GM12878 (cell line): Measurements from ENCODE around the gene GOLGA8B. TPM values are rescaled to one million over a fixed set of nuclear protein-coding genes. Genes with fewer than 3 reads are reported as not detected.
A peak's percentile ranks its signal among the peaks of the same experiment; 100 is the strongest.
"Not testable (repeated sequence)": the region's sequence is repeated elsewhere in the genome, so short reads cannot be mapped to it uniquely, and the experiment has no call there.

Experiments used
- ATAC-seq: fragments of 200-7000 bp; cut with Tn5 transposase; 3 replicates; pipeline ENCODE4 v1.9.1; 2020; ENCODE audit warnings: mild to moderate bottlenecking, moderate library complexity
- BruUV-seq: library from RNA; stranded (reverse); fragments of 400-500 nt; replicated peaks from 2 replicates; lab custom pipeline; 2021; lab: Mats Ljungman, UMichigan
- CTCF ChIA-PET: fragments of 300-600 bp; sonication (Branson Sonifier 250); formaldehyde crosslinking; extraction: SDS; loops from one replicate; lab custom pipeline; 2021; ENCODE audit warnings: inconsistent platforms; lab: Yijun Ruan, JAX
- POLR2A ChIA-PET: fragments of 350-600 bp; formaldehyde crosslinking; extraction: SDS; loops from one replicate; lab custom pipeline; 2021; ENCODE audit warnings: inconsistent platforms; lab: Charles Lee
- RAD21 ChIA-PET: fragments of 300-600 bp; sonication (Branson Sonifier 250); formaldehyde crosslinking; loops from one replicate; lab custom pipeline; 2023; ENCODE audit warnings: antibody characterized with exemption; ENCODE audit not compliant: unreplicated experiment; lab: Charles Lee
- SMC1A ChIA-PET: fragments of 300-600 bp; sonication (Branson Sonifier 250); formaldehyde crosslinking; loops from one replicate; lab custom pipeline; 2023; ENCODE audit not compliant: unreplicated experiment, uncharacterized antibody; lab: Charles Lee
- DNase-seq: peaks from one replicate; pipeline ENCODE4 v3.0.0-alpha.2; 2011; ENCODE audit warnings: low read depth, low spot score
- FAIRE-seq: peaks from 3 replicates; lab custom pipeline; 2011; peaks lifted over from hg19 to GRCh38; lab: Jason Lieb, UNC
- H2AFZ ChIP-seq: 2 replicates; pipeline ENCODE4 v1.6.0; 2011; ENCODE audit warnings: low read depth, low read length, control low read depth; ENCODE audit not compliant: control insufficient read depth
- H3K27ac ChIP-seq: 2 replicates; pipeline ENCODE4 v1.5.1; 2011; ENCODE audit warnings: control low read depth; ENCODE audit not compliant: control insufficient read depth, insufficient read depth
- H3K27me3 ChIP-seq, 2 experiments: replicated peaks in 1 of 2; 2 replicates each; pipeline versions ENCODE4 v1.6.0 to v1.6.1; 2011; ENCODE audit warnings: low read length in 1 of 2; ENCODE audit not compliant: control insufficient read depth in 2 of 2, insufficient read depth in 2 of 2
- H3K36me3 ChIP-seq, 2 experiments: 2 replicates each; pipeline ENCODE4 v1.5.1; 2011; ENCODE audit warnings: low read length in 1 of 2; ENCODE audit not compliant: control insufficient read depth in 2 of 2, insufficient read depth in 2 of 2
- H3K4me1 ChIP-seq: 2 replicates; pipeline ENCODE4 v1.6.1; 2011; ENCODE audit warnings: mild to moderate bottlenecking, low read length, moderate library complexity, mixed read lengths; ENCODE audit not compliant: control insufficient read depth, insufficient read depth
- H3K4me2 ChIP-seq: 2 replicates; pipeline ENCODE4 v1.6.0; 2011; ENCODE audit warnings: control low read depth; ENCODE audit not compliant: control insufficient read depth, insufficient read depth
- H3K4me3 ChIP-seq: fragments of 200-600 bp; sonication (generic); 2 replicates; pipeline ENCODE4 v1.5.1; 2016
- H3K79me2 ChIP-seq: 2 replicates; pipeline ENCODE4 v1.6.0; 2011; ENCODE audit warnings: low read length; ENCODE audit not compliant: control insufficient read depth, insufficient read depth
- H3K9ac ChIP-seq: 2 replicates; pipeline ENCODE4 v1.8.0; 2011; ENCODE audit warnings: low read length, control low read depth, mixed read lengths; ENCODE audit not compliant: control insufficient read depth, insufficient read depth
- H3K9me3 ChIP-seq: replicated peaks from 3 replicates; pipeline ENCODE4 v1.5.1; 2011; ENCODE audit warnings: mild to moderate bottlenecking, low read length; ENCODE audit not compliant: control insufficient read depth, insufficient read depth
- H4K20me1 ChIP-seq: 2 replicates; pipeline ENCODE4 v1.6.0; 2011; ENCODE audit not compliant: control insufficient read depth, insufficient read depth
- SIN3A ChIP-seq: IDR thresholded peaks from 2 replicates; pipeline ENCODE4 v1.6.1; 2012; ENCODE audit warnings: low read depth, low read length, improper control_type of control experiment
- STAT1 ChIP-seq: fragments of 450-650 bp; conservative IDR thresholded peaks from 2 replicates; pipeline ENCODE4 v1.6.1; 2014; ENCODE audit warnings: antibody characterized with exemption, mild to moderate bottlenecking
- TCF3 ChIP-seq: IDR thresholded peaks from 2 replicates; pipeline ENCODE4 v1.6.1; 2012; ENCODE audit warnings: low read depth, mild to moderate bottlenecking, low read length, borderline replicate concordance; ENCODE audit not compliant: insufficient read depth
- WGBS: methylation state at CpG from one replicate; pipeline ENCODE4 v1.1.6; 2016; ENCODE audit warnings: low lambda C conversion rate; ENCODE audit not compliant: insufficient replicate concordance, insufficient coverage; ENCODE audit errors: missing lambda C conversion rate; 5-methylcytosine and 5-hydroxymethylcytosine counted together
- in situ Hi-C: fragments of 300-500 bp; cut with MboI; formaldehyde crosslinking; loops from 9 replicates; pipeline ENCODE4 v1.14.3; 2018; ENCODE audit warnings: mixed read lengths
- intact Hi-C: fragments of 100-400 bp; cut with micrococcal nuclease; formaldehyde crosslinking; loops from one replicate; pipeline ENCODE4 v1.14.2; 2022; ENCODE audit not compliant: unreplicated experiment
- polyA plus RNA-seq, 11 experiments: library from polyadenylated mRNA; depleted of rRNA in 4 of 11; unstranded in 6 of 11; stranded (reverse) in 5 of 11; fragments of >200 nt; fragmentation: Nextera tagmentation in 4 of 11; fragmentation: Illumina TruSeq in 1 of 11; extraction: Ambion mirVana in 4 of 11; extraction: Trizol in 1 of 11; gene quantifications; 1 replicate in 1 of 11; 2 replicates in 10 of 11; pipeline versions ENCODE4 v1.2.1 to v1.2.3, GENCODE V29; 2011 to 2016; ENCODE audit warnings: inconsistent platforms in 2 of 11, missing spikeins in 2 of 11, low read depth in 1 of 11
- total RNA-seq, 4 experiments: library from RNA; depleted of rRNA in 3 of 4; stranded (reverse); fragments of >200 nt in 3 of 4; fragmentation: Illumina TruSeq in 1 of 4; extraction: Trizol in 1 of 4; gene quantifications; 2 replicates each; pipeline versions ENCODE4 v1.2.1 to v1.2.3, GENCODE V29; 2013 to 2021
- TF ChIP-seq, protein P1 (sequence below): fragments of 450-650 bp; conservative IDR thresholded peaks from 2 replicates; pipeline ENCODE4 v1.6.1; 2017; ENCODE audit warnings: mild to moderate bottlenecking, moderate library complexity

Gene GOLGA8B
- total and polyA plus RNA-seq, 10 of the 15 experiments (the other 5 are each of a cell fraction or from before 2014, with no cell fraction given) = 18.5 to 302 (median 78.7) TPM

- Histone ChIP-seq H2AFZ (peak overlapping the region; percentile 77), H3K9me3 (no peaks in the 10 kb centered on the region), H3K4me1 (peaks cover 3% of the 10 kb centered on the region; the same call in 1 of the 2 replicates), H3K27me3 (no peaks in the 10 kb centered on the region), H3K9ac (peak overlapping the region; percentile 88), H3K79me2 (peaks cover 43% of the 10 kb centered on the region), H3K27ac (peak overlapping the region; percentile 79), H4K20me1 (no peaks in the 10 kb centered on the region), H3K4me2 (peak overlapping the region; percentile 68), H3K4me3 (peak overlapping the region; percentile 77), H3K36me3 (no peaks in the 10 kb centered on the region)
- POLR2A ChIA-PET = no interaction called here
- FAIRE-seq = no peak
- BruUV-seq = no TSS peak
- 2% methylated on average over 61 of the region's 70 CpGs for WGBS
- SMC1A ChIA-PET = interaction anchor here (1.1 kb wide), 1 partner anchor 215 kb away, joined by 3 read pairs; no protein-coding TSS in a partner anchor
- in situ Hi-C loops (loop anchor here (25.0 kb wide), 2 partner anchors 345 to 520 kb away; partner anchors contain the start of gene EMC4), intact Hi-C loops (loop anchor here (1.0 to 10.0 kb wide), 4 partner anchors 58 to 518 kb away; partner anchors contain the start of genes EMC7, LPCAT4 and PGBD4)
- no peak for DNase-seq
- RAD21 ChIA-PET = interaction anchor here (0.7 to 1.1 kb wide), 2 partner anchors 249 to 373 kb away, joined by 3 to 4 read pairs; partner anchors contain the start of gene KATNBL1
- CTCF ChIA-PET = interaction anchor here (0.9 to 1.8 kb wide), 2 partner anchors 217 to 373 kb away, joined by 3 to 4 read pairs; partner anchors contain the start of gene KATNBL1
- peak; percentile 83 for ATAC-seq
- TF ChIP-seq TCF3 = no peak
- 0 out of 2 replicates have a peak, but pooled peaks have one; percentile 44 for TF ChIP-seq SIN3A
- no peak for TF ChIP-seq STAT1
- TF ChIP-seq, protein P1, sequence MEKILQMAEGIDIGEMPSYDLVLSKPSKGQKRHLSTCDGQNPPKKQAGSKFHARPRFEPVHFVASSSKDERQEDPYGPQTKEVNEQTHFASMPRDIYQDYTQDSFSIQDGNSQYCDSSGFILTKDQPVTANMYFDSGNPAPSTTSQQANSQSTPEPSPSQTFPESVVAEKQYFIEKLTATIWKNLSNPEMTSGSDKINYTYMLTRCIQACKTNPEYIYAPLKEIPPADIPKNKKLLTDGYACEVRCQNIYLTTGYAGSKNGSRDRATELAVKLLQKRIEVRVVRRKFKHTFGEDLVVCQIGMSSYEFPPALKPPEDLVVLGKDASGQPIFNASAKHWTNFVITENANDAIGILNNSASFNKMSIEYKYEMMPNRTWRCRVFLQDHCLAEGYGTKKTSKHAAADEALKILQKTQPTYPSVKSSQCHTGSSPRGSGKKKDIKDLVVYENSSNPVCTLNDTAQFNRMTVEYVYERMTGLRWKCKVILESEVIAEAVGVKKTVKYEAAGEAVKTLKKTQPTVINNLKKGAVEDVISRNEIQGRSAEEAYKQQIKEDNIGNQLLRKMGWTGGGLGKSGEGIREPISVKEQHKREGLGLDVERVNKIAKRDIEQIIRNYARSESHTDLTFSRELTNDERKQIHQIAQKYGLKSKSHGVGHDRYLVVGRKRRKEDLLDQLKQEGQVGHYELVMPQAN = 0 out of 2 replicates have a peak, but pooled peaks have one; percentile 23
These were observed 735 bp downstream of the GOLGA8B start for GRCh38 chr15:34582461-34583371.

- DNase-seq, H2AFZ ChIP-seq, FAIRE-seq, ATAC-seq, H3K27me3 ChIP-seq, H3K4me1 ChIP-seq, H3K9me3 ChIP-seq, H3K36me3 ChIP-seq, H4K20me1 ChIP-seq, BruUV-seq, RAD21 ChIA-PET: not testable (repeated sequence)
- intact Hi-C loops (loop anchor here (10.0 kb wide), 3 partner anchors 57 to 517 kb away; partner anchors contain the start of genes EMC7 and PGBD4), in situ Hi-C loops (loop anchor here (25.0 kb wide), 2 partner anchors 345 to 520 kb away; partner anchors contain the start of gene EMC4)
- 84% methylated on average over 13 of the region's 15 CpGs for WGBS
- Histone ChIP-seq H3K9ac (peak overlapping the region; percentile 88), H3K4me3 (peak overlapping the region; percentile 77), H3K27ac (peak overlapping the region; percentile 79; the same call in 1 of the 2 replicates), H3K79me2 (peaks cover 48% of the 10 kb centered on the region), H3K4me2 (peak overlapping the region; percentile 68)
- ChIA-PET SMC1A (interaction anchor here (0.7 kb wide), 1 partner anchor 254 kb away, joined by 3 read pairs; no protein-coding TSS in a partner anchor), POLR2A (interaction anchor here (0.6 kb wide), 1 partner anchor 221 kb away, joined by 3 read pairs; no protein-coding TSS in a partner anchor), CTCF (interaction anchor here (1.8 kb wide), 1 partner anchor 372 kb away, joined by 4 read pairs; the partner anchor contains the start of gene KATNBL1)
These were observed 1.6 kb downstream of the GOLGA8B start for GRCh38 chr15:34581687-34582460.
